G401.6 (cell line): ENCODE results near the gene NKD2.
"Not testable (repeated sequence)": the region's sequence is repeated elsewhere in the genome, so short reads cannot be mapped to it uniquely, and the experiment has no call there.

Experiments used
- FAIRE-seq: peaks from 2 replicates; lab custom pipeline; 2012; peaks lifted over from hg19 to GRCh38; lab: Jason Lieb, UNC

The NKD2 gene

GRCh38 chr5:1059884-1060263 is 51.3 kb downstream of the NKD2 start:
- no peak for FAIRE-seq

DNA sequence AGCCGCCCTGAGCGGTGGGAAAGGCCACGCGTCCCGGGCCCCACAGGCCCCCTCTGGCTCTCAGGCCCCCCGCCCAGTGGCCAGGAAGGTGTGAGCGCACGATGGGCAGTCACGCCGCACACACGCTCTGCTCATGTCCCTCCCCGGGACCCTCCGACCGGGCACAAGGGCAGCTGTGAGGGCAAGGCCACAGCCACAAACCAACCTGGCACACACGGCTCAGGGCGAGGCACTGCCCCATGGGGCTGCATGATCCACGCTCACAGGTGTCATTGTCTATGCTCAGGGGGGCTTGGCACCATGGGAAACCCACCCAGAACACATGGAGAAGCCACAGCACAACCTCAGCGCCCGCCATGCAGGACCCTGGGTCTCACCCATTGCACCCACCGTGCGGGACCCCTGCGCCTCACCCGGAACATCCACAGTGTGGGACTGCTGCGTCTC is 52.0 kb downstream of the NKD2 start:
- no peak for FAIRE-seq

- FAIRE-seq = not testable (repeated sequence)
Measured at GRCh38 chr5:1061292-1061691, 52.7 kb downstream of the NKD2 start.

GRCh38 chr5:1061916-1062315 is 53.3 kb downstream of the NKD2 start:
- no peak for FAIRE-seq

- no peak for FAIRE-seq
Measured at GRCh38 chr5:1062761-1063568, 54.4 kb downstream of the NKD2 start.

DNA sequence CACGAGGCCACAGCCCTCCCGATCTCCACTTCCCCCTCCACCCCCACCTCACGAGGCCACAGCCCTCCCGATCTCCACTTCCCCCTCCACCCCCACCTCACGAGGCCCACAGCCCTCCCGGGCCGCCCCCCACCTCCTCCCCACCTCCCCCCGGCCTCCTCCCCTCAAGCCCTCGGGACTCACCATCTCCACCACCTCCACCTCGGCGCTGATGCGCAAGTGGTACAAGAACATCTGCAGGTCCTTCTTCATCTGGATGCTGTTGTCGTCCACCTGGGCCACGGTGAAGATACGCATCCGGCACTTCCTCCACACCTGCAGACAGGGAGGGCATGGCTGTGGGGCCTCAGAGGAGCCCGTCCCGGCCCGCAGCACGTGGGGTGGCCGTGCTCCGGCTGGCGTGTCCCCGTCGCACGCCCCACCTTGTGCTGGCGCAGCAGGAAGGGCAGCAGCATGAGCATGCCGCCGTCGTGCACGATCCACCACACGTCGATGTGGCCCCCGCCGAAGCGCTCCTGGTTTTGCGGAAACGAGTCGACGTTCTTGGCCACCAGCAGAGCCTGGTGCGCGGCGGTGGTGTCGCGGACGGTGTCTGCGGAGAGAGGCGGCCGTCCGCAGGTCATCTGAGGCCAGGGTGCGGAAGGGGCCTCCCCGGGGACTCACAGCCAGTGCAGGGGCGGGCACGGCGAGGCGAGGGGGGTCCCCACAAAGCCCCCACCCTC is 55.2 kb downstream of the NKD2 start:
- FAIRE-seq = no peak

- no peak for FAIRE-seq
Measured at GRCh38 chr5:1064383-1065142, 56.0 kb downstream of the NKD2 start.

GRCh38 chr5:1065143-1065750 is 56.6 kb downstream of the NKD2 start:
- no peak for FAIRE-seq

DNA sequence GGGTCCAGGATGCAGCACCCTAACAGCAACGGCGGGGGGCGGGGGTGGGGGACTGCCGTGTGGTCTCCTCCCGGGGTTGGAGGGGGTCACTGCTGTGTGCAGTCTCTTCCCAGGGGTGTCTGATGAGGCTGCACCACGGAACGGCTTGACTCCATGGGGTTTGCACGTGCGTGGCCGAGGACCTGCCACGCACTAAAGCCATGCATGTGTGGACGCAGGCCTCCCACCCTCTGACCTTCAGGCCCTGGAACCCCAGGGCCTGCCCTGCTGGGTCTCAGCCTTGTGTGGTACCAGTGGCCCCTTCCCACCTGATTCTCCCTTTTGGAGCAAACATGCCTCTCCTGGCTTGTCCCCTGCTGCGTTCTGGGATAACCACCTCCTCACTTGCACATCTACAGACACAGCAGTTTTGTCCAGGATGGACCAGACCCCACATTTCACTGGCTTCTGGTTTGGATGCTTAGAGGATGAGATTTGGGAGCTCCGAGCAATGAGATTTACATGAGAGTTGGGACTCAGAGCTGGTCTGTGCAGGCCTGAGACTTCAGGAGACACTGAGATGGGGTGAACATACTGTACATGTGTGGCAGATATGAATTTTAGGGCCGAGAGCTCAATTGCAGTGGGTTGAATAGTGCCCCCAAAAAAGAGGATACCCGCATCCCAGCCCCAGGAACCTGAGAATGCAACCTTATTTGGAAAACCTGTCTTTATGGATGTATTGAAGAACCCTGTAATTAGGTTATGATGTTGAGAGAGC is 57.5 kb downstream of the NKD2 start:
- no peak for FAIRE-seq

DNA sequence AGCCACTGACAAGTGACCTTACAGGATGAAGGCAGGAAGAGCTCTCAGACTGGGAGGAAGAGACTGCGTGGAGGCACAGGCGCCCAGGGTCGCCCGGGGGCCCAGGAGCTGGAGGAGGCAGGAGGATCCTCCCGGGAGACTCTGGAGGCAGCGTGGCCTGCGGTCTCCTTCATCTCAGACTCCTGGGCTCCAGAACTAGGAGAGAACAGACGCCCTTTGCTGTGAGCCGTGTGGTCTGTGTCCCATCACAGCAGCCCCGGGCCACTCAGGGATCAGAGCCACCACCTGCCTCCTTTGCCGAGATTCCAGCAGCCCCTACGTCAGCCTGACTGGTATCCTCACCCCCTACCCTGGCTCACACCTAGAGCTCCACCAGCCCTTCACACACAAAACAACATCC is 58.1 kb downstream of the NKD2 start:
- no peak for FAIRE-seq

GRCh38 chr5:1067141-1068121 is 58.8 kb downstream of the NKD2 start:
- FAIRE-seq = no peak

- no peak for FAIRE-seq
Measured at GRCh38 chr5:1068204-1068894, 59.7 kb downstream of the NKD2 start.

- FAIRE-seq = no peak
Measured at GRCh38 chr5:1068895-1069719, 60.5 kb downstream of the NKD2 start.

- no peak for FAIRE-seq
Measured at GRCh38 chr5:1069720-1070088, 61.1 kb downstream of the NKD2 start.

DNA sequence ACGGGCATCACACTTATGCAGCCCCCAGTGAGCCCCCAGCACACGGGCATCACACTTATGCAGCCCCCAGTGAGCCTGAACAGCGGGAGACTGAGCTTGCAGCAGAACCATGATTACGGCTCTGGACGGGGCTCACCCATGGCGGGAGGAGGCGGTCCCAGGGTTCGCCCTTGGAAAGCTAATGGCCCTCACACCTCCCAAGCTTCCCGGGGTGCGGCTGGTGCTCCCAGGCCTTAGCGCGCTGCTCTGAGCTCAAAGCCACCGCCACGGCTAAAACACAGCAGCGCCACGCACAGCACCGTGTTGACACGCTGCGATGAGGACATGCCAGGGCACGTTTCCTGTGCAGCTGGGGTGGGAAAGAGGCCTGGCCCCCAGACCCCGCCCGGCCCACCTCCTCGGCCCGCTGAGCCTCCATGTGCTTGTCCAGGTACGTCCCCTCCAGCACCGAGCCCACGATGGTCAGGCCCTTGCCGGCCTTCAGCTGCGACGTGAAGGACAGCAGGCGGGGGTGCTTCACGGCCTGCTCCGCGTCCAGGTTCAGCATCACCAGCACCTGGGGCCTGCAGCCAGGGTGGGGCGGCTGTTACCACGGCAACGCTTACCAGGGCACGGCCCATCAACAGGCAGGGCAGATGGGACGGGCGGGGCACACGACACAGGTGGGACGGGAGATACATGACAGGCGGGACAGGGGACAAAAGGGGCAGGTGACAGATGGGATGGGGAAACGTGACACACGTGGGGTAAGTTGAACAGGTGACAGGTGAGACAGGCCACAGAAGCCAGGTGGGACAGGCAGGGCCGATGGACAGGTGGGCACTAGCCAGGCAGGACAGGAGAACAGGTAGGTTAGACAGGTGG is 64.9 kb downstream of the NKD2 start:
- FAIRE-seq = no peak

DNA sequence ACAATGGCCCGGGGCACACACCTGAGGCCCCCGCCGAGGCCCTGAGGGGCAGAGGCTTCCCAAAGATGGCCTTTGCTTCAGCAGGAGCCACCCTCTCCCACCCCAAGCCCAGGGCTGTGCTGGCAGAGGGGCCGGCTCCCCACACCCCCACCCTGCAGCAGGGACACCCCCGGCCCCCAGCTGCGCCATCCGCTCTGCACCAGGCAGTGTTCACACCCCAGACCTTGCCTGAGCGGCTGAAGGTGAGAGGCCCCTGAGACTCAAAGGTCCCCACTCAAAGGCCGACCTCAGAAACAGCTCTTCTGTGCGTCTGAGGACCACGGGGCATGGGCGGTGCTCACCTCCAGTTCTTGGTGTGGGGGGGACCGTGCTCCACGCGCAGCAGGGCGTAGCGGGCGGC is 65.6 kb downstream of the NKD2 start:
- FAIRE-seq = no peak

DNA sequence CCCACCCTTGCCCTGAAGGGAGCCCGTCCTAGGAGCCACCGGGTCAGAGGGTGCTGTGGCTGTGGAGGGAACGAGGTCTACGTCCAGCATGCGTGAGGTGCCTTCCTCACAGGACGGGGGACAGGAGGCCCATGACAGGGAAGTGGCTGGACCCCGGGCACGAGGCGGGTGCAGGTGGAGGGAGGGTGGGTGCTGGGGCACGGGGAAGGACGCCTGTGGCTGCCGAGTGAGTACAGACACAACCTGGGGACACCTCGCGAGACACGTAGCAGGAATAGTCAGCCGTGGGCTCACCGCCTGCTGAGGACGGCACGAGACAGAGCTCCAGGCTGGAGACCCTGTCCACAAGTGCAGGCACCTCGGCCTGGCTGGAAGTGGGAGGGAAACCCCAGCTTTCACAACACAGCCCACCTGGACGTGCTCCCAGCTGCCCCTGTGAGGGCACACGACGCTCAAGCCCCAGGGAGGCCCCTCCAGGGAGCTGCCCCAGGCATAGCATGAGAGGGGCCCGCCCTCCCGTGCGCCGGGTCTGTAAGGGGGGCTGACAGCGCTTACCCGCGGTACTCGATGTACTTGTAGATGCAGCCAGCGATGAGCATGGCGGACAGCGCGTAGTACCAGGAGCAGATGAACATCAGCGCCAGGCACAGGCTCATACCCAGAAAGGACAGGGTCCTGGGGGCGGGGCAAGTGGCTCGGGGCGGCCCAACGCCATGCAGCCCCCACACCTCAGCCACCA is 66.4 kb downstream of the NKD2 start:
- no peak for FAIRE-seq

DNA sequence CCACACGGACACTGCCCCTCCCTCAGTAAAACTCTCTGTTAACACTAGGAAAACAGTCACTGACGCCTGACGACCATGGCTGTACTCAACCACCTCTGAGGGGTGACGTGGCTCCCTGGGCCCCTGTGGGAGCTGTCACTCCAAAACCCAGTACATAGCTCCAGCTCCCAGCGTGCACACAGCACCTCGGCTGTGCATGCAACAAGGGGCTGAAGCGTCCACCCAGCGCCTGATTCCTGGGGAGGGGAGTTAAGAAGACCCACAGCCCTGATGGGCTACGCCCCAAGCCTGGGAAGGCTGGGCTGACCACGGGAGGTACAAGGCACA is 66.9 kb downstream of the NKD2 start:
- FAIRE-seq = no peak
